ENCODE data around the gene SHF. TPM values are rescaled to one million over a fixed set of nuclear protein-coding genes. Genes with fewer than 3 reads are reported as not detected.

Gene SHF
- total and polyA plus RNA-seq, 2 donors (not counting 1 experiment from before 2014, with no cell fraction given) = 1.6 to 15.4 TPM

GRCh38 chr15:45174577-45174976 lies 13.2 kb downstream of the SHF start:
- intact Hi-C loops (cut with micrococcal nuclease) = no loop called here
- Mint-ChIP-seq H3K4me3 (no peak overlapping the region), H3K4me1 (peaks cover 5% of the 10 kb centered on the region), H3K9me3 (ENCODE audit: insufficient read depth) (no peaks in the 10 kb centered on the region), H3K27ac (no peak overlapping the region), H3K27me3 (no peaks in the 10 kb centered on the region)
- no peaks in the 10 kb centered on the region for H3K9me3 ChIP-seq (ENCODE audit: control extremely low read depth in 1 of 3, control insufficient read depth in 2 of 3, insufficient read depth in 1 of 3, low read length in 2 of 3)
- no peak overlapping the region for H3K27ac ChIP-seq (ENCODE audit: low read length in 2 of 2)
- H3K4me2 ChIP-seq (replicated peaks; ENCODE audit: low read depth, low read length, poor library complexity, severe bottlenecking) = no peak overlapping the region
- no peak overlapping the region for H3K4me3 ChIP-seq (ENCODE audit: control extremely low read depth in 1 of 5, extremely low read depth in 1 of 5, insufficient read depth in 1 of 5, low read depth in 2 of 5, low read length in 4 of 5)
- H3K79me2 ChIP-seq (ENCODE audit: control insufficient read depth, insufficient read depth, low read length) = no peaks in the 10 kb centered on the region
- ATAC-seq (ENCODE audit: low read depth) = no peak
- no peaks in the 10 kb centered on the region for H3K36me3 ChIP-seq (replicated peaks in 1 of 2; ENCODE audit: control extremely low read depth in 1 of 2, control insufficient read depth in 1 of 2, extremely low read depth in 1 of 2, insufficient read depth in 2 of 2, low read length in 1 of 2)
- H3K27me3 ChIP-seq (replicated peaks in 1 of 4; ENCODE audit: control extremely low read depth in 1 of 4, control insufficient read depth in 3 of 4, insufficient read depth in 4 of 4, low read length in 3 of 4) = no peaks in the 10 kb centered on the region
- no CpG with 5 or more reads among the region's 2 CpGs for WGBS (ENCODE audit: insufficient coverage)
- CTCF ChIA-PET = interaction anchor here (1.5 kb wide), 1 partner anchor 10 kb away, joined by 3 read pairs; no protein-coding TSS in a partner anchor
- H2AFZ ChIP-seq (ENCODE audit: insufficient read depth, low read depth, low read length, poor library complexity, severe bottlenecking) = no peak overlapping the region
- no peak for DNase-seq
- no peak overlapping the region for H3K9ac ChIP-seq (ENCODE audit: low read length)
- H4K20me1 ChIP-seq (ENCODE audit: control insufficient read depth, insufficient read depth, low read length, poor library complexity, severe bottlenecking) = no peaks in the 10 kb centered on the region
- H3K4me1 ChIP-seq (ENCODE audit: control insufficient read depth in 2 of 2, insufficient read depth in 2 of 2, low read length in 2 of 2) = peaks cover 0 to 6% of the 10 kb centered on the region in 2 donors
- TF ChIP-seq, protein P1, sequence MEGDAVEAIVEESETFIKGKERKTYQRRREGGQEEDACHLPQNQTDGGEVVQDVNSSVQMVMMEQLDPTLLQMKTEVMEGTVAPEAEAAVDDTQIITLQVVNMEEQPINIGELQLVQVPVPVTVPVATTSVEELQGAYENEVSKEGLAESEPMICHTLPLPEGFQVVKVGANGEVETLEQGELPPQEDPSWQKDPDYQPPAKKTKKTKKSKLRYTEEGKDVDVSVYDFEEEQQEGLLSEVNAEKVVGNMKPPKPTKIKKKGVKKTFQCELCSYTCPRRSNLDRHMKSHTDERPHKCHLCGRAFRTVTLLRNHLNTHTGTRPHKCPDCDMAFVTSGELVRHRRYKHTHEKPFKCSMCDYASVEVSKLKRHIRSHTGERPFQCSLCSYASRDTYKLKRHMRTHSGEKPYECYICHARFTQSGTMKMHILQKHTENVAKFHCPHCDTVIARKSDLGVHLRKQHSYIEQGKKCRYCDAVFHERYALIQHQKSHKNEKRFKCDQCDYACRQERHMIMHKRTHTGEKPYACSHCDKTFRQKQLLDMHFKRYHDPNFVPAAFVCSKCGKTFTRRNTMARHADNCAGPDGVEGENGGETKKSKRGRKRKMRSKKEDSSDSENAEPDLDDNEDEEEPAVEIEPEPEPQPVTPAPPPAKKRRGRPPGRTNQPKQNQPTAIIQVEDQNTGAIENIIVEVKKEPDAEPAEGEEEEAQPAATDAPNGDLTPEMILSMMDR (IDR thresholded peaks at IDR 0.05) = no peak
- TF ChIP-seq EZH2 (IDR thresholded peaks at IDR 0.05; ENCODE audit: borderline replicate concordance, insufficient read depth, low read depth, low read length, poor library complexity, severe bottlenecking) = no peak
- POLR2A ChIA-PET = no interaction called here

DNA sequence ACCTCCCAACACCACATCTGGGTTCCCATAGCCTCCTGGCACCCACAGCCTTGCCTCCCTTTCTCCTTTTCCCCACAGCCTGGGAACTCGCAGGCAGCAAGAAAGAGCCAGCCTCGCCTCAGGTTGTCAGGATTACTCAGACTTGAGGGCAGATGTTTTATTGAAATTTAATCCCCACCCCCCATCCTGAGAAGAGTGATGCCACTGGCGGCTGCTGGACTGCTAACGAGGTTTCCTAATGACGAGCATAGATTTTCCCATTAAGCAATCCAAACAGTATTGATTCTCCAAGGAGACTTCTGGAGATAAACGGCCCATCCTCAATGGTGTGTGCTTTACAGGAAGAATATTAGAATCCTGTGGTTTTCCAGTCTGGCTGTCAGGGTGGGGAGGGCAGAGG lies 13.7 kb downstream of the SHF start:
- intact Hi-C loops (cut with micrococcal nuclease) = no loop called here

More for the DNA sequence above, 13.7 kb downstream of the SHF start:
- ChIA-PET POLR2A (no interaction called here), CTCF (interaction anchor here (1.5 kb wide), 1 partner anchor 10 kb away, joined by 3 read pairs; no protein-coding TSS in a partner anchor)
- Histone ChIP-seq H3K27ac (ENCODE audit: low read length in 2 of 2) (no peak overlapping the region), H2AFZ (ENCODE audit: insufficient read depth, low read depth, low read length, poor library complexity, severe bottlenecking) (no peak overlapping the region), H3K36me3 (replicated peaks in 1 of 2; ENCODE audit: control extremely low read depth in 1 of 2, control insufficient read depth in 1 of 2, extremely low read depth in 1 of 2, insufficient read depth in 2 of 2, low read length in 1 of 2) (no peaks in the 10 kb centered on the region), H3K9ac (ENCODE audit: low read length) (no peak overlapping the region), H3K4me1 (ENCODE audit: control insufficient read depth in 2 of 2, insufficient read depth in 2 of 2, low read length in 2 of 2) (peaks cover 0 to 11% of the 10 kb centered on the region in 2 donors), H3K79me2 (ENCODE audit: control insufficient read depth, insufficient read depth, low read length) (no peaks in the 10 kb centered on the region), H3K4me3 (ENCODE audit: control extremely low read depth in 1 of 5, extremely low read depth in 1 of 5, insufficient read depth in 1 of 5, low read depth in 2 of 5, low read length in 4 of 5) (no peak overlapping the region), H4K20me1 (ENCODE audit: control insufficient read depth, insufficient read depth, low read length, poor library complexity, severe bottlenecking) (no peaks in the 10 kb centered on the region), H3K9me3 (ENCODE audit: control extremely low read depth in 1 of 3, control insufficient read depth in 2 of 3, insufficient read depth in 1 of 3, low read length in 2 of 3) (no peaks in the 10 kb centered on the region), H3K4me2 (replicated peaks; ENCODE audit: low read depth, low read length, poor library complexity, severe bottlenecking) (no peak overlapping the region), H3K27me3 (replicated peaks in 1 of 4; ENCODE audit: control extremely low read depth in 1 of 4, control insufficient read depth in 3 of 4, insufficient read depth in 4 of 4, low read length in 3 of 4) (no peaks in the 10 kb centered on the region)
- Mint-ChIP-seq H3K27me3 (no peaks in the 10 kb centered on the region), H3K9me3 (ENCODE audit: insufficient read depth) (no peaks in the 10 kb centered on the region), H3K4me1 (peaks cover 9% of the 10 kb centered on the region), H3K4me3 (no peak overlapping the region), H3K27ac (no peak overlapping the region)
- WGBS (ENCODE audit: insufficient coverage) = no CpG with 5 or more reads among the region's 6 CpGs
- ATAC-seq (ENCODE audit: low read depth) = no peak
- no peak for DNase-seq
- no peak for TF ChIP-seq EZH2 (IDR thresholded peaks at IDR 0.05; ENCODE audit: borderline replicate concordance, insufficient read depth, low read depth, low read length, poor library complexity, severe bottlenecking)
- TF ChIP-seq, protein P1 (IDR thresholded peaks at IDR 0.05) = no peak

Measured in B cell (primary cell).